K562 (cell line): Measurements from ENCODE around the gene RAB3D. TPM values are rescaled to one million over a fixed set of nuclear protein-coding genes. Genes with fewer than 3 reads are reported as not detected.

Experiments used
- ARID1B ChIP-seq: fragments of 450-650 bp; IDR thresholded peaks from 2 replicates; pipeline ENCODE4 v1.6.1; 2016; ENCODE audit warnings: antibody characterized with exemption, mild to moderate bottlenecking, inconsistent platforms
- CCAR2 ChIP-seq: fragments of 200-400 bp; formaldehyde crosslinking; IDR thresholded peaks from 2 replicates; pipeline ENCODE4 v1.6.1; 2017; ENCODE audit warnings: mild to moderate bottlenecking, low read depth, low read length
- CCNT2 ChIP-seq: IDR thresholded peaks from 2 replicates; pipeline ENCODE4 v1.6.1; 2011; ENCODE audit warnings: borderline replicate concordance, low read depth, mild to moderate bottlenecking, moderate library complexity, mixed read lengths, low read length; ENCODE audit not compliant: insufficient read length; ENCODE audit errors: extremely low read depth
- CEBPB ChIP-seq: fragments of 450-650 bp; IDR thresholded peaks from 2 replicates; pipeline ENCODE4 v1.6.1; 2016; ENCODE audit warnings: missing genetic modification characterization, missing compliant biosample characterization
- GABPB2 ChIP-seq: fragments of 250-450 bp; sonication (Bioruptor Pico); conservative IDR thresholded peaks from 2 replicates; pipeline ENCODE4 v1.5.1; 2021; ENCODE audit warnings: mild to moderate bottlenecking
- HOMEZ ChIP-seq: fragments of 250-450 bp; sonication (Bioruptor Pico); IDR thresholded peaks from 2 replicates; pipeline ENCODE4 v1.4.0; 2020; ENCODE audit warnings: mild to moderate bottlenecking, moderate library complexity
- KLF10 ChIP-seq: fragments of 250-450 bp; sonication (Bioruptor Pico); IDR thresholded peaks from 2 replicates; pipeline ENCODE4 v1.6.1; 2021; ENCODE audit warnings: matching md5 sums
- NBN ChIP-seq: fragments of 450-650 bp; IDR thresholded peaks from 2 replicates; pipeline ENCODE4 v1.6.1; 2016; ENCODE audit warnings: low read depth, mild to moderate bottlenecking
- NCOA4 ChIP-seq: fragments of 450-650 bp; IDR thresholded peaks from 2 replicates; pipeline ENCODE4 v1.6.1; 2018; ENCODE audit warnings: mild to moderate bottlenecking; ENCODE audit not compliant: partially characterized antibody
- NONO ChIP-seq, 2 experiments: fragments of 200-400 bp in 1 of 2; fragments of 450-650 bp in 1 of 2; formaldehyde crosslinking in 1 of 2; IDR thresholded peaks; 2 replicates each; pipeline ENCODE4 v1.6.1; 2017; ENCODE audit warnings: low read depth in 2 of 2, mild to moderate bottlenecking in 2 of 2, moderate library complexity in 2 of 2, low read length in 1 of 2
- NR3C1 ChIP-seq: sonication (generic); formaldehyde crosslinking; IDR thresholded peaks from 2 replicates; pipeline ENCODE4 v1.8.1; 2022; ENCODE audit warnings: missing genetic modification reagents
- PML ChIP-seq: IDR thresholded peaks from 2 replicates; pipeline ENCODE4 v1.6.1; 2012; ENCODE audit warnings: low read length, inconsistent platforms
- PURB ChIP-seq: sonication (generic); formaldehyde crosslinking; IDR thresholded peaks from 2 replicates; pipeline ENCODE4 v1.9.0; 2021; ENCODE audit warnings: low read depth, mild to moderate bottlenecking, missing genetic modification reagents
- SAFB ChIP-seq: fragments of 200-400 bp; formaldehyde crosslinking; IDR thresholded peaks from 2 replicates; pipeline ENCODE4 v1.6.1; 2017; ENCODE audit warnings: low read depth, low read length, borderline replicate concordance
- SIRT6 ChIP-seq: IDR thresholded peaks from one replicate; pipeline ENCODE4 v1.6.1; 2012; ENCODE audit warnings: low read depth, mild to moderate bottlenecking, control low read depth, inconsistent platforms, low read length, moderate library complexity
- SMAD1 ChIP-seq: fragments of 150-350 bp; IDR thresholded peaks from 2 replicates; pipeline ENCODE4 v1.6.1; 2014; ENCODE audit warnings: low read length, low read depth; ENCODE audit not compliant: partially characterized antibody
- SMAD2 ChIP-seq: fragments of 150-350 bp; IDR thresholded peaks from 2 replicates; pipeline ENCODE4 v1.6.1; 2014; ENCODE audit warnings: low read depth, mild to moderate bottlenecking, low read length
- SMARCE1 ChIP-seq: fragments of 450-650 bp; IDR thresholded peaks from 2 replicates; pipeline ENCODE4 v1.7.1; 2016; ENCODE audit warnings: mild to moderate bottlenecking
- SP1 ChIP-seq: sonication (generic); formaldehyde crosslinking; IDR thresholded peaks from 2 replicates; pipeline ENCODE4 v1.8.1; 2022; ENCODE audit warnings: mild to moderate bottlenecking, missing genetic modification reagents
- STAT5A ChIP-seq: IDR thresholded peaks from 2 replicates; pipeline ENCODE4 v1.6.1; 2012; ENCODE audit warnings: low read length, inconsistent platforms, borderline replicate concordance
- TAF7 ChIP-seq: fragments of 450-650 bp; IDR thresholded peaks from 2 replicates; pipeline ENCODE4 v1.6.1; 2016; ENCODE audit warnings: missing genetic modification characterization, missing compliant biosample characterization
- TARDBP ChIP-seq: fragments of 450-650 bp; IDR thresholded peaks from 2 replicates; pipeline ENCODE4 v1.6.1; 2016
- TCFL5 ChIP-seq: fragments of 250-450 bp; sonication (Bioruptor Pico); conservative IDR thresholded peaks from 2 replicates; pipeline ENCODE4 v1.6.1; 2021; ENCODE audit warnings: mild to moderate bottlenecking, moderate library complexity, matching md5 sums
- XRCC4 ChIP-seq: IDR thresholded peaks from one replicate; pipeline ENCODE4 v1.6.1; 2011; ENCODE audit not compliant: insufficient read depth, insufficient read length; ENCODE audit errors: extremely low read depth
- ZNF174 ChIP-seq: fragments of 250-450 bp; sonication (Bioruptor Pico); IDR thresholded peaks from 2 replicates; pipeline ENCODE4 v1.4.0; 2020; ENCODE audit warnings: mild to moderate bottlenecking
- ZNF217 ChIP-seq: sonication (generic); formaldehyde crosslinking; IDR thresholded peaks from 2 replicates; pipeline ENCODE4 v1.8.0; 2022; ENCODE audit warnings: mild to moderate bottlenecking, missing genetic modification reagents
- ZNF589 ChIP-seq: fragments of 200-800 bp; sonication (Bioruptor generic); IDR thresholded peaks from 2 replicates; pipeline ENCODE4 v1.6.1; 2016; ENCODE audit warnings: low read depth, missing genetic modification characterization, missing compliant biosample characterization
- ZNF780A ChIP-seq: fragments of 250-450 bp; sonication (Bioruptor Pico); IDR thresholded peaks from 2 replicates; pipeline ENCODE4 v1.5.0; 2021; ENCODE audit warnings: mild to moderate bottlenecking
- polyA plus RNA-seq, 8 experiments: library from polyadenylated mRNA; depleted of rRNA in 4 of 8; stranded (reverse) in 5 of 8; unstranded in 3 of 8; fragments of >200 nt; fragmentation: Nextera tagmentation in 2 of 8; fragmentation: Illumina TruSeq in 1 of 8; extraction: Ambion mirVana in 2 of 8; extraction: Trizol in 1 of 8; gene quantifications; 2 replicates each; pipeline versions ENCODE4 v1.2.1 to v1.2.3, GENCODE V29; 2011 to 2014; ENCODE audit warnings: inconsistent platforms in 1 of 8, missing spikeins in 1 of 8
- total RNA-seq, 7 experiments: library from RNA; depleted of rRNA in 6 of 7; stranded (reverse); fragments of >200 nt in 6 of 7; fragmentation: Illumina TruSeq in 2 of 7; extraction: Trizol in 2 of 7; gene quantifications; 2 replicates each; pipeline versions ENCODE4 v1.2.1 to v1.2.3, GENCODE V29; 2011 to 2021; ENCODE audit warnings: low replicate concordance in 1 of 7
- TF ChIP-seq, protein P1 (sequence below): sonication (generic); formaldehyde crosslinking; IDR thresholded peaks from 2 replicates; pipeline ENCODE4 v1.8.0; 2022; ENCODE audit warnings: mild to moderate bottlenecking, missing genetic modification reagents

Gene RAB3D
- total and polyA plus RNA-seq, 9 of the 15 experiments (the other 6 are each of a cell fraction or from before 2014, with no cell fraction given) = 0.34 to 3.3 (median 1.3) TPM

GRCh38 chr19:11293433-11294389 lies 45.7 kb downstream of the RAB3D start (continued):
- TF ChIP-seq XRCC4 (no peak), ZNF780A (CRISPR knock-in tag) (no peak), NONO (IDR thresholded peaks at IDR 0.05; ENCODE audit: low read depth in 2 of 2, low read length in 1 of 2) (no peak), ZNF217 (no peak), CCNT2 (peak; percentile 20), SMAD1 (no peak), KLF10 (CRISPR knock-in tag) (no peak), NR3C1 (no peak), PURB (CRISPR knock-in tag) (no peak), NCOA4 (peak; percentile 41), SAFB (no peak), SMARCE1 (no peak), SIRT6 (no peak), TCFL5 (CRISPR knock-in tag) (no peak), GABPB2 (CRISPR knock-in tag) (no peak), STAT5A (no peak), HOMEZ (no peak), CEBPB (tag) (no peak), ARID1B (no peak), SP1 (peak; percentile 67), TARDBP (no peak), SMAD2 (no peak), ZNF589 (CRISPR knock-in tag) (no peak), ZNF174 (CRISPR knock-in tag) (no peak), NBN (no peak), PML (no peak), CCAR2 (no peak), TAF7 (no peak)
- TF ChIP-seq, protein P1, sequence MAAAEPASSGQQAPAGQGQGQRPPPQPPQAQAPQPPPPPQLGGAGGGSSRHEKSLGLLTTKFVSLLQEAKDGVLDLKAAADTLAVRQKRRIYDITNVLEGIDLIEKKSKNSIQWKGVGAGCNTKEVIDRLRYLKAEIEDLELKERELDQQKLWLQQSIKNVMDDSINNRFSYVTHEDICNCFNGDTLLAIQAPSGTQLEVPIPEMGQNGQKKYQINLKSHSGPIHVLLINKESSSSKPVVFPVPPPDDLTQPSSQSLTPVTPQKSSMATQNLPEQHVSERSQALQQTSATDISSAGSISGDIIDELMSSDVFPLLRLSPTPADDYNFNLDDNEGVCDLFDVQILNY (CRISPR knock-in tag) = no peak
